HG03469 (cell line): ENCODE measurements around the gene PFDN6.

Source experiments
- ATAC-seq: cut with Tn5 transposase; IDR thresholded peaks from one replicate; pipeline ENCODE4 v1.9.1; 2021; ENCODE audit warnings: mild to moderate bottlenecking, moderate library complexity, moderate number of reproducible peaks; ENCODE audit not compliant: unreplicated experiment

The PFDN6 gene

GRCh38 chr6:33294086-33294823 is 4.9 kb downstream of the PFDN6 start:
- no peak for ATAC-seq

- no peak for ATAC-seq
Observed at GRCh38 chr6:33295621-33296369, 6.4 kb downstream of the PFDN6 start.

GRCh38 chr6:33296797-33297405 is 7.5 kb downstream of the PFDN6 start:
- ATAC-seq: no peak

- ATAC-seq: no peak
Observed at GRCh38 chr6:33297406-33297955, 8.1 kb downstream of the PFDN6 start.

GRCh38 chr6:33297956-33298772 is 8.8 kb downstream of the PFDN6 start:
- no peak for ATAC-seq

GRCh38 chr6:33298773-33299236 is 9.4 kb downstream of the PFDN6 start, which contains the start of gene RGL2:
Gene RGL2, minus strand, starts transcription at chr6:33298942. Its CDS starts 332 bp downstream, at chr6:33298610.
- no peak for ATAC-seq

GRCh38 chr6:33299237-33299944 is 10.0 kb downstream of the PFDN6 start:
- ATAC-seq: peak; percentile 40

GRCh38 chr6:33301877-33302276 is 12.5 kb downstream of the PFDN6 start:
- no peak for ATAC-seq

- no peak for ATAC-seq
Observed at GRCh38 chr6:33304216-33304615, 14.8 kb downstream of the PFDN6 start.

GRCh38 chr6:33305052-33305451 is 15.7 kb downstream of the PFDN6 start:
- no peak for ATAC-seq

GRCh38 chr6:33306356-33306755 is 17.0 kb downstream of the PFDN6 start:
- no peak for ATAC-seq

GRCh38 chr6:33312361-33313104 is 23.1 kb downstream of the PFDN6 start:
- ATAC-seq: no peak

GRCh38 chr6:33313105-33313708 is 23.8 kb downstream of the PFDN6 start:
- no peak for ATAC-seq

- ATAC-seq: no peak
Observed at GRCh38 chr6:33313709-33314514, 24.5 kb downstream of the PFDN6 start, which contains the start of gene TAPBP. Gene TAPBP, minus strand, starts transcription at chr6:33314078. Its CDS starts 37 bp downstream, at chr6:33314041.

GRCh38 chr6:33314515-33314942 is 25.1 kb downstream of the PFDN6 start:
- ATAC-seq: no peak

- ATAC-seq: no peak
Observed at GRCh38 chr6:33314943-33315792, 25.8 kb downstream of the PFDN6 start.
